K562 (cell line): ENCODE measurements around the gene PITPNM1. TPM values are rescaled to one million over a fixed set of nuclear protein-coding genes. Genes with fewer than 3 reads are reported as not detected.

Experiments used
- C11orf30 ChIP-seq: fragments of 450-650 bp; IDR thresholded peaks from 2 replicates; pipeline ENCODE4 v1.6.1; 2016; ENCODE audit warnings: low read depth, mild to moderate bottlenecking
- CREM ChIP-seq: IDR thresholded peaks from 2 replicates; pipeline ENCODE4 v1.6.1; 2014; ENCODE audit warnings: antibody characterized with exemption, low read depth
- DNMT1 ChIP-seq: fragments of 450-650 bp; IDR thresholded peaks from 2 replicates; pipeline ENCODE4 v1.6.1; 2016; ENCODE audit warnings: antibody characterized with exemption, mild to moderate bottlenecking
- NR2C2 ChIP-seq, 2 experiments: fragments of 200-800 bp in 1 of 2; sonication (Bioruptor generic) in 1 of 2; sonication (generic) in 1 of 2; formaldehyde crosslinking in 1 of 2; IDR thresholded peaks; 2 replicates each; pipeline versions ENCODE4 v1.6.1 to v1.8.0; 2016 to 2022; ENCODE audit warnings: mild to moderate bottlenecking in 1 of 2, missing compliant biosample characterization in 1 of 2, missing genetic modification characterization in 1 of 2, missing genetic modification reagents in 1 of 2
- TBL1XR1 ChIP-seq, 2 experiments: IDR thresholded peaks; 2 replicates each; pipeline ENCODE4 v1.6.1; 2012; ENCODE audit warnings: improper control_type of control experiment in 2 of 2, low read length in 2 of 2, mild to moderate bottlenecking in 1 of 2
- ZNF184 ChIP-seq: sonication (generic); formaldehyde crosslinking; IDR thresholded peaks from 2 replicates; pipeline ENCODE4 v1.5.0; 2020; ENCODE audit warnings: missing genetic modification reagents
- polyA plus RNA-seq, 8 experiments: library from polyadenylated mRNA; depleted of rRNA in 4 of 8; stranded (reverse) in 5 of 8; unstranded in 3 of 8; fragments of >200 nt; fragmentation: Nextera tagmentation in 2 of 8; fragmentation: Illumina TruSeq in 1 of 8; extraction: Ambion mirVana in 2 of 8; extraction: Trizol in 1 of 8; gene quantifications; 2 replicates each; pipeline versions ENCODE4 v1.2.1 to v1.2.3, GENCODE V29; 2011 to 2014; ENCODE audit warnings: inconsistent platforms in 1 of 8, missing spikeins in 1 of 8
- total RNA-seq, 7 experiments: library from RNA; depleted of rRNA in 6 of 7; stranded (reverse); fragments of >200 nt in 6 of 7; fragmentation: Illumina TruSeq in 2 of 7; extraction: Trizol in 2 of 7; gene quantifications; 2 replicates each; pipeline versions ENCODE4 v1.2.1 to v1.2.3, GENCODE V29; 2011 to 2021; ENCODE audit warnings: low replicate concordance in 1 of 7
- TF ChIP-seq, protein P1 (sequence below): fragments of 450-650 bp; IDR thresholded peaks from 2 replicates; pipeline ENCODE4 v1.6.1; 2016; ENCODE audit warnings: mild to moderate bottlenecking, moderate library complexity

The PITPNM1 gene
- total and polyA plus RNA-seq, 9 of the 15 experiments (the other 6 are each of a cell fraction or from before 2014, with no cell fraction given) = 0.11 to 53.7 (median 16.0) TPM

DNA sequence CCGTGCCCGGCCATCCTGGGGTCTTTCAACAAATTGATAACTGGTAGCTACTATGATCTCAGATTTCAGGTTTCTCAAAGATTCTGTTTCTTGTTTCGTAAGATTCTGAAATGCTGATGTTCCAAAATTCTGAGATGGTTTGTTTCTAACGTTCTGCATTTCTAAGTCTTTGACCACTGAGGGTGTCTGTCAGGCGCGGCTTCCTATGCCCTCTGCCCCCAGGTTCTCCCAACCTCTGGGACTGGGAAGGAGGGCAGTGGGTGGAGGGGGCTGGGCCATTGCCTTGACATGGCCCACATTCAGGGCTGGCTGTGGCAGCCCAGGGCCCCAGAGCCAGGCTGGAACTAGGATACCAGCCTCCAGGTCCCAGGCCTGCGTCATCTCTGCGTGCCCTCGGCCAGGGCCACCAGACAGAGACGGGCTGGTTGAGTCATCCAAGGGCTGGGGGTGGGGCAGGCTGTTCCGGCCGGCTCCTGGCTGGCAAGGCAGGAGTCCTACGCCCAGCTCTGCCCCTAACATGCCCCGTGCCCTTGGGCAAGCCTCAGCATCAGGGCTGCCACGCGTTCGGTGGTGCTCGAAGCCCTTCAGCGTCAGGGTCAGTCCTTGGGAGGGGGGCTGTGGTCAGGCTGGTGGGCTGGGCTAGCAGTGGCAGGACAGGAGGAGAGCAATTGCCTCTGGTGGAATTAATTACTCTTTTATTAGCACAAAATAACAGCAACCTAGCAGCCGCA lies 41.3 kb downstream of the PITPNM1 start (continued):
- TF ChIP-seq, protein P1, sequence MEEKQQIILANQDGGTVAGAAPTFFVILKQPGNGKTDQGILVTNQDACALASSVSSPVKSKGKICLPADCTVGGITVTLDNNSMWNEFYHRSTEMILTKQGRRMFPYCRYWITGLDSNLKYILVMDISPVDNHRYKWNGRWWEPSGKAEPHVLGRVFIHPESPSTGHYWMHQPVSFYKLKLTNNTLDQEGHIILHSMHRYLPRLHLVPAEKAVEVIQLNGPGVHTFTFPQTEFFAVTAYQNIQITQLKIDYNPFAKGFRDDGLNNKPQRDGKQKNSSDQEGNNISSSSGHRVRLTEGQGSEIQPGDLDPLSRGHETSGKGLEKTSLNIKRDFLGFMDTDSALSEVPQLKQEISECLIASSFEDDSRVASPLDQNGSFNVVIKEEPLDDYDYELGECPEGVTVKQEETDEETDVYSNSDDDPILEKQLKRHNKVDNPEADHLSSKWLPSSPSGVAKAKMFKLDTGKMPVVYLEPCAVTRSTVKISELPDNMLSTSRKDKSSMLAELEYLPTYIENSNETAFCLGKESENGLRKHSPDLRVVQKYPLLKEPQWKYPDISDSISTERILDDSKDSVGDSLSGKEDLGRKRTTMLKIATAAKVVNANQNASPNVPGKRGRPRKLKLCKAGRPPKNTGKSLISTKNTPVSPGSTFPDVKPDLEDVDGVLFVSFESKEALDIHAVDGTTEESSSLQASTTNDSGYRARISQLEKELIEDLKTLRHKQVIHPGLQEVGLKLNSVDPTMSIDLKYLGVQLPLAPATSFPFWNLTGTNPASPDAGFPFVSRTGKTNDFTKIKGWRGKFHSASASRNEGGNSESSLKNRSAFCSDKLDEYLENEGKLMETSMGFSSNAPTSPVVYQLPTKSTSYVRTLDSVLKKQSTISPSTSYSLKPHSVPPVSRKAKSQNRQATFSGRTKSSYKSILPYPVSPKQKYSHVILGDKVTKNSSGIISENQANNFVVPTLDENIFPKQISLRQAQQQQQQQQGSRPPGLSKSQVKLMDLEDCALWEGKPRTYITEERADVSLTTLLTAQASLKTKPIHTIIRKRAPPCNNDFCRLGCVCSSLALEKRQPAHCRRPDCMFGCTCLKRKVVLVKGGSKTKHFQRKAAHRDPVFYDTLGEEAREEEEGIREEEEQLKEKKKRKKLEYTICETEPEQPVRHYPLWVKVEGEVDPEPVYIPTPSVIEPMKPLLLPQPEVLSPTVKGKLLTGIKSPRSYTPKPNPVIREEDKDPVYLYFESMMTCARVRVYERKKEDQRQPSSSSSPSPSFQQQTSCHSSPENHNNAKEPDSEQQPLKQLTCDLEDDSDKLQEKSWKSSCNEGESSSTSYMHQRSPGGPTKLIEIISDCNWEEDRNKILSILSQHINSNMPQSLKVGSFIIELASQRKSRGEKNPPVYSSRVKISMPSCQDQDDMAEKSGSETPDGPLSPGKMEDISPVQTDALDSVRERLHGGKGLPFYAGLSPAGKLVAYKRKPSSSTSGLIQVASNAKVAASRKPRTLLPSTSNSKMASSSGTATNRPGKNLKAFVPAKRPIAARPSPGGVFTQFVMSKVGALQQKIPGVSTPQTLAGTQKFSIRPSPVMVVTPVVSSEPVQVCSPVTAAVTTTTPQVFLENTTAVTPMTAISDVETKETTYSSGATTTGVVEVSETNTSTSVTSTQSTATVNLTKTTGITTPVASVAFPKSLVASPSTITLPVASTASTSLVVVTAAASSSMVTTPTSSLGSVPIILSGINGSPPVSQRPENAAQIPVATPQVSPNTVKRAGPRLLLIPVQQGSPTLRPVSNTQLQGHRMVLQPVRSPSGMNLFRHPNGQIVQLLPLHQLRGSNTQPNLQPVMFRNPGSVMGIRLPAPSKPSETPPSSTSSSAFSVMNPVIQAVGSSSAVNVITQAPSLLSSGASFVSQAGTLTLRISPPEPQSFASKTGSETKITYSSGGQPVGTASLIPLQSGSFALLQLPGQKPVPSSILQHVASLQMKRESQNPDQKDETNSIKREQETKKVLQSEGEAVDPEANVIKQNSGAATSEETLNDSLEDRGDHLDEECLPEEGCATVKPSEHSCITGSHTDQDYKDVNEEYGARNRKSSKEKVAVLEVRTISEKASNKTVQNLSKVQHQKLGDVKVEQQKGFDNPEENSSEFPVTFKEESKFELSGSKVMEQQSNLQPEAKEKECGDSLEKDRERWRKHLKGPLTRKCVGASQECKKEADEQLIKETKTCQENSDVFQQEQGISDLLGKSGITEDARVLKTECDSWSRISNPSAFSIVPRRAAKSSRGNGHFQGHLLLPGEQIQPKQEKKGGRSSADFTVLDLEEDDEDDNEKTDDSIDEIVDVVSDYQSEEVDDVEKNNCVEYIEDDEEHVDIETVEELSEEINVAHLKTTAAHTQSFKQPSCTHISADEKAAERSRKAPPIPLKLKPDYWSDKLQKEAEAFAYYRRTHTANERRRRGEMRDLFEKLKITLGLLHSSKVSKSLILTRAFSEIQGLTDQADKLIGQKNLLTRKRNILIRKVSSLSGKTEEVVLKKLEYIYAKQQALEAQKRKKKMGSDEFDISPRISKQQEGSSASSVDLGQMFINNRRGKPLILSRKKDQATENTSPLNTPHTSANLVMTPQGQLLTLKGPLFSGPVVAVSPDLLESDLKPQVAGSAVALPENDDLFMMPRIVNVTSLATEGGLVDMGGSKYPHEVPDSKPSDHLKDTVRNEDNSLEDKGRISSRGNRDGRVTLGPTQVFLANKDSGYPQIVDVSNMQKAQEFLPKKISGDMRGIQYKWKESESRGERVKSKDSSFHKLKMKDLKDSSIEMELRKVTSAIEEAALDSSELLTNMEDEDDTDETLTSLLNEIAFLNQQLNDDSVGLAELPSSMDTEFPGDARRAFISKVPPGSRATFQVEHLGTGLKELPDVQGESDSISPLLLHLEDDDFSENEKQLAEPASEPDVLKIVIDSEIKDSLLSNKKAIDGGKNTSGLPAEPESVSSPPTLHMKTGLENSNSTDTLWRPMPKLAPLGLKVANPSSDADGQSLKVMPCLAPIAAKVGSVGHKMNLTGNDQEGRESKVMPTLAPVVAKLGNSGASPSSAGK = peak; percentile 87
- TF ChIP-seq DNMT1 = no peak
- peak; percentile 76 for TF ChIP-seq C11orf30
- peak in 1 of 2 experiments; percentile 12; a peak in 1 of 4 replicates for TF ChIP-seq TBL1XR1 (IDR thresholded peaks at IDR 0.05; ENCODE audit: low read length in 2 of 2)
- TF ChIP-seq ZNF184 (CRISPR knock-in tag) = no peak
- peak; percentile 99 for TF ChIP-seq CREM
- TF ChIP-seq NR2C2 (CRISPR knock-in tag; IDR thresholded peaks at IDR 0.05) = 0 out of 2 replicates have a peak, but pooled peaks have one; percentile 4
- no peak for TF ChIP-seq NR2C2 (tag; IDR thresholded peaks at IDR 0.05)
